HT1080 (cell line): ENCODE results near the gene MLPH. TPM values are rescaled to one million over a fixed set of nuclear protein-coding genes. Genes with fewer than 3 reads are reported as not detected.

ENCODE experiments used
- DNase-seq: peaks from one replicate; pipeline ENCODE4 v3.0.0-alpha.2; 2015; ENCODE audit warnings: low read depth
- total RNA-seq: library from RNA; depleted of rRNA; stranded (reverse); fragments of >200 nt; shearing (Covaris generic); gene quantifications from 2 replicates; pipeline ENCODE4 v1.2.3, GENCODE V29; 2014

Gene MLPH
- total RNA-seq, 1 experiment from 2014 or later, result not detected

DNA sequence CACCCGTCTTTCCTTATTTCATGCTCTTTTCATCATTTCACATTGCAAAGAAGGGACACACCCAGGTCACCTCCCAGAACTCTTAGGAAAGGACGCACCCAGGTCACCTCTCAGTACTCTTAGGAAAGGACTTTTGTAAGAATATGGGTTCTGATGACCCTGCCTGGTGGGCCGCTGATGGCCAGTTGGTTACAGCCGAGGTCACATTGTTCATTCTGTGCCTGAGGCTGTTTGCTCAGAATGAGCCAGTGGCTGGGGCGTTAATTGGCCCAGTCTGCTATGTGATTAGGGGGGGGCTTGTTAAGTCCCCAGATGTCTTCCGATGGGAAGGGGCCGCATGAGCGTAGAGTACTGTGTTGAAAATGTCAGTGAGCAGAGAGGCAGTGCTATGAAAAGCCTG, 9.4 kb downstream of the MLPH start:
- DNase-seq, result no peak

DNA sequence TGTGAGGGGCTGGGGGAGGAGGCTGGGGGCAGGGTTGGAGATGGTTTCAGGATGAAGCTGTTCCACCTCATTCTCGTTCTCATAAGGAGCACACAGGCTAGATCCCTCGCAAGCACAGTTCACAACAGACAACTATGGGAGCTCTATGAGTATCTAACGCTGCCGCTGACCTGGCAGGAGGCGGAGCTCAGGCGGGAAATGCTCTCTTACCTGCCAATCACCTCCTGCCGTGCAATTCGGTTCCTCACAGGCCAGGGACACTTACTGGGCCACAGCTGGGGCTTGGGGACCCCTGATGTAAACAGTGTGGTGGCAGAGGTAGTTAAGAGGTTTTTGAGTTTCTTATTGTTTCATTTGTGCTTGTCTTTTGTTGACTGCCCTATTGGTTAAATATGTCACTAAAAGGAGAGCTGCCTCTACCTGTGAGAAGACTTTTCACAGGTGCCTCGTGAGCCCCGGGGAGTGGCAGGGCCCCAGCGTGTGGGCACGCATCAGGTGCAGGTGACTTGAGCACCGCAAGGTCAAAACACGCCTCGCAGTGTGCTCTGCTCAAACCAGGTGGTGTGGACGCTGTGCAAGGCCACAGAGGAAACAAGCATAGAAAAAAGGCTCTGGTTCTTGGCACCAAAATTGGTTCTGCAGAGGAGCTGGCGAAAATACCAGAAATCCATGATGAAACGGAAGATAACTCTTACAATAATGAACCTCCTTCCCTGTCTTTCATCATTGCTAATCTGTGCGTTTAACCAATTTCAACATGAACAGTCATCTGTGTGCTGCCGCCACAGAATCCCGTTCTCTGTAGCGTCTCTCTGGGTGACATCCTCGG, 10.2 kb downstream of the MLPH start:
- no peak for DNase-seq

GRCh38 chr2:237497838-237498186, 10.8 kb downstream of the MLPH start:
- no peak for DNase-seq

- no peak for DNase-seq
Measured at GRCh38 chr2:237498341-237498740, 11.3 kb downstream of the MLPH start.

- DNase-seq, result peak; percentile 100
Measured at GRCh38 chr2:237500681-237501424, 13.8 kb downstream of the MLPH start.

DNA sequence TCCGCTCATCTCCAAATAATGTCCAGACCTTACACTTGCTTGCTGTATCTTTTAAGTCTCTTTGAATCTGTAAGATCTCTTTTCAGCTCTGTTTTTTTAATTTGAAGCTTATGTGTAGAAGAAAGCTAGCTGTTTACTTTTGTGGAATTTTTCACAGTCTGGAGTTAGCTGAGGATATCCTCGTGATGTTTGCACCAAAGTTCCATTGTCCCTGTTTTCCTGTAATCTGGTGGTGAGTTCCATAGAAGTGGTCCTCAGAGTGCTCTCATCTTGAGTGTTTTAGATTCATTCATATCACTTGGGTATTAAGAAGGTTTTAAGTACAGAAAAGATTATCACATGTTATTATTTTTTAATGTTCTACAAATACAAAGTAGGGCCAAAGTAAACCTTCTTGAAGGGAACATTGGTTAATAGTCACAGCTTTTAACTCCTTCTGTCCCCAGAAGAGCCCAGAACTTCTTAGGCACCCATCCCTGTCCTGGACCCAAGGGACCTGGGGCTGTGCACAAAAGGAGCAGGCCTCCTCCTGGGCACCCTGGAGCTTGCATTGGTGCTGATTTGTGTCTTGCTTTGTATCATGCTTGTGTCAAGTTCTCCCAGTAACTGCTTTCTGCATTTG, 15.0 kb downstream of the MLPH start:
- DNase-seq, result no peak

GRCh38 chr2:237503201-237503600, 16.1 kb downstream of the MLPH start:
- no peak for DNase-seq

DNA sequence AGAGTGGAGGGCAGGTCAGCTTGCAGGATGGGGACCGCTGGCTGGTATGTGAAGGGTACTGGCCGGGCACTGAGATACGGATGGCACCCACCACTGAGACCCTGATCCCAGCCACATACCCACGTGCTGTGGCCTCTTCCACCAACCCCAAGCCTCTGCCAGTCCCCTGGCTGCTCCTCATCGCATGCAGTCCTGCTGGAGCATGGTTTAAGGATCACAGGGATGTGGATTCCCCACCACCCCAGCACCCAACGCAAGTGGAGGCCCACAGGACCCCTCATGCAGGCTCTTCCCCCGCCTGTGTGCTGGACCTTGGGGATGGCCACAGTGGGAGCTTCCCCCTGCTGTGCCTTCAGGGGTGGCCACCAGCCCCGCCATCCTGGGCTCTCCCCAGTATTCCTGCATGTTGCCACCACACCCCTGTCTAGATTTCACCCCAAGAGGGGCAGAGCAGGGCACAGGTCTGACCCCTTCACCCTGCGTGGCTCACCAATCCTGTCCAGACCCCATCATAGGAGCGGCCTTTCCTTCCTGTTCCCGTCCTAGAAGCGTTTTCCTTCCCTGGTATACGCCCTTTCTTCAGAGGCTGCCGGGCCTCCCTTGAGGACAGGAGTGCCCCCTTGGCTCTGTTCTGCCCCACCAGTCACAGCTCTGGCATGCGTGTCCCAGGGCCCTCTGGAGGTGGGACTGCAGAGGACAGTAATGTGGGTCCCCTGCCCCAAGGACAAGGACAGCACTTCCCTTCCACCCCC, 18.3 kb downstream of the MLPH start:
- DNase-seq, result no peak

GRCh38 chr2:237507512-237507911, 20.5 kb downstream of the MLPH start:
- no peak for DNase-seq

DNA sequence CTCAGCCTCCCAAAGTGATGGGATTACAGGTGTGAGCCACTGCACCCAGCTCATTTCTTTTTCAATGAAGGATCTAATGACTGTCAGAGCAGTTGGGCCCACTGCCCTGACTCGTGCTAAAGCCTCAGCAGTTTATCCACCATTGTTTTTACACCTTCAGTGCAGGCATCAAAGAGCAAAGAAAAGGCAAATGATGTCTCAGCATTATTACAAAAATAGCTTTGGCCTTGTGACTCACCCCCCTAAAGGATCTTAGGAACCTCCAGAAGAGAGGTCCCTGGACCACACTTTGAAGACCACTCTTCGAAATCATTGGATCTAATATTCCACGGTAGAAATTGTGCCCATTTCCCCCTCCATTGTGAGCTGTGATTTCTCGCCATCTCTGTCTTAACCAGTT, 21.3 kb downstream of the MLPH start:
- no peak for DNase-seq

- DNase-seq, result no peak
Measured at GRCh38 chr2:237509151-237509550, 22.1 kb downstream of the MLPH start.

DNA sequence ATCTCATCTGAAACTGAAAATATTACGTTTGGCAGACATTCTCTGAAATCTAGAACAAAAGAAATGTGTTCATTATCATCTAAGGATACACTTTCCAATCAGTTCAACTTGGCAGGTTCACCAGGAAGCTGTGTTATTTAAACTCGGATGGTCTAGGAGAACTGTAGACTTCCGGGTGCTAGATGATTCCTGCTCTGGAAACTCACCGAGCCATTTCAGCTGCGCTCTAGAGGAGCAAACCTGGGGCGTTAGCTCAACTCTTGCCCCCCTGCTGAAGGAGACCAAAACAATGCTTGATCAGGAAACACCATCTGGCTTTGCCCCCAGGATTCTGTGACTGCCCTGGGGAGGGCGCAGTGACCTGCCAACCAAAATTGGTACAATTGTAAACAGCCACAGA, 22.9 kb downstream of the MLPH start:
- no peak for DNase-seq

- no peak for DNase-seq
Measured at GRCh38 chr2:237510502-237511217, 23.6 kb downstream of the MLPH start.

GRCh38 chr2:237511433-237511832, 24.4 kb downstream of the MLPH start:
- DNase-seq, result no peak

GRCh38 chr2:237511885-237512405, 24.9 kb downstream of the MLPH start:
- DNase-seq, result no peak

DNA sequence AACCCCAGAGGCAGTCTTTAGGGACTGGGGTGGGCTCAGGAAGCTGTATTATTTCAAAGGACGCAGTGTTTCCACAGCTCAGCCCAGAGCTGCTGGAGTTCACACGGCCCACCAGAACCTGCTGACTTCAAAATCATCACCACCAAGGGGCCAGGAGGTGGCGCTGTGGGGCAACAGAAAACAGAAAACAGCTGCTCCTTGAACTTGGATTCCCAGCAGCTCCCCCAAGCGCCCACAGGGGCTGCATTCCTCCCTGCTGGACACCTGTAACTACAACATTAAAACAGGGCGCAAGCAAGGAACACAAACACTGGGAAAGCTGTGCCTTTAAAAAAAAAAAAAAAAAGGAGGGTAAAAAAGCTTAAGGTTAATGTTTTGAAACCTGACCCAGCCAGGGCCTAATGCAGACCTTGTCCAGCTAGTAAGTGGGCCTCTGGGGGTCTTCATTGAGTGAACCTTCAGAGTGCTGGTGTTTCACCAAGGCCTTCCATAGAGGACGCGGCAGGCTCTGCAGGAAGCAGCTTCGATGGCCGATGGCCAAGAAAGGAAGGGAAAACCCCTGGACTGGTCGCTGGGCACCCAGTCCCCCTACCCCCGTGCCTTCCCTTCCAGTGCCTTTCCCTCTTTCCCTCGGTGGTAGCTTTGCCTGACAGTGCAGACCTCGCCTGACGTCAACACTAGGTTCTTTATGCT, 25.9 kb downstream of the MLPH start:
- peak; percentile 89 for DNase-seq

DNA sequence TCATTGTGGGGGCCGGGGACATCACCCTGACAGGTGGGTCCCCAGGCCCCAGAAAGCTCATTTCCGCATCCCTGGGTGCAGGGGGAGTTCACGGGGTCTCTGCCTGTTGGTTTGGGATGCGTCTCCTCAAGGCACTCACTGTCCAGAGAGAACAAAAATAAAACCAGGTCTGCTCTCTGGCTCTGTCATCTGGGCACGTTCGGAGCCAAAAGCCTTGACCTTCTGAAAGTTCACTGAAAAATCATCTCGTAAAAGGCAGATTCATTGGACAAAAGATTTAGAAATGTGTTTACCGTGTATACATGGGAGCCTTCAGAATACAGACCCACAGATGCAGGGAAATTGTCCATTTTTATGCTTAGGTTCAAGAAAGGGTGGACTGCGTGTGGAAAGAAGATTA, 26.6 kb downstream of the MLPH start:
- no peak for DNase-seq

DNA sequence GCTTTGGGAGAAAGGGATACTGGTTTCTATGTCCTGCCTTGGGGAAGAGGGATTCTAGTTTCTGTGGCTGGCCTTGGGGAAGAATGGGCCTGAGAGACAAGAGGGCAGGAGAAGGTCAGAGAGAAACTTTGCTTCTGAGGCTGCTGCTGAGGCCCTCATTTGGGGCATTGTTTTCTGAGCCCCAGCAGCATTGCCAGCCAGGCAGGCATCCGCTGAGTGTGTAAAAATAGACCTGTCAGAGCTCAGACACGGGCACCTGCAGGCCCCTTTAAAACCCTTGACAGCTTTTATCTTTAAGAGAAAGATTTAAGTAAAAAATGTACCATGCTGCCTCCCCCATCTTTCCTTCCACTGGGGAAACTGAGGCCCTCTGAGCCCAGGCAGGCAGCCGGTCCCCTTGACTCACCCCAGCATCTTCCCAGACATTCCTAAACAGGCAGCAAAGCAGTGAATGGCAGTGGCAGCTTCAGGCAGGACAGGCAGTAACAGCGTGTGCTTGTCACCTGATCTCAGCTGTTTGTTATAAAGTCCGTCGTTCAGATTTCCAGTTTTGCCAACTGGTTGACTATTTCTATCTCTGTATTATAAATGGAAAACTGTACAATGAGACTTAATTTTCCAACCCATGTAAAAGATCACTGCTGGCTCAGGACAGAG, 27.6 kb downstream of the MLPH start:
- no peak for DNase-seq

- no peak for DNase-seq
Measured at GRCh38 chr2:237515166-237515565, 28.1 kb downstream of the MLPH start.
